Omental fat pad (tissue), 4 donors: Measurements from ENCODE around the gene WIPF2. TPM values are rescaled to one million over a fixed set of nuclear protein-coding genes. Genes with fewer than 3 reads are reported as not detected.

ENCODE experiments used
- ATAC-seq: fragments of 150-250 bp; one replicate; pipeline ENCODE4 v1.9.1; 2016; ENCODE audit warnings: mild to moderate bottlenecking, moderate library complexity; ENCODE audit not compliant: low FRiP score
- DNase-seq: peaks from one replicate; pipeline ENCODE4 v3.0.0-alpha.2; 2019; ENCODE audit warnings: low spot score
- CTCF ChIP-seq, 3 donors: fragments of 450-650 bp; IDR thresholded peaks; one replicate each; pipeline ENCODE4 v1.5.1; 2016 to 2017; ENCODE audit warnings: antibody characterized with exemption in 3 of 3, mild to moderate bottlenecking in 3 of 3, moderate library complexity in 2 of 3
- total RNA-seq, 4 donors: library from RNA; depleted of rRNA; stranded (reverse); fragments of >200 nt; gene quantifications; one replicate each; pipeline ENCODE4 v1.1.0, GENCODE V29; 2016

WIPF2 gene
- total RNA-seq, 4 donors from 2014 or later, result 10.1 to 12.9 (median 10.8) TPM

- no peak for TF ChIP-seq CTCF (IDR thresholded peaks at IDR 0.05)
- no peak for DNase-seq
- ATAC-seq, result peak; percentile 50
Observed at GRCh38 chr17:40307001-40307730, 88.1 kb downstream of the WIPF2 start.

- no peak for TF ChIP-seq CTCF (IDR thresholded peaks at IDR 0.05)
- ATAC-seq (no peak), DNase-seq (no peak)
Observed at GRCh38 chr17:40307740-40308239, 88.7 kb downstream of the WIPF2 start.

- ATAC-seq (peak; percentile 28), DNase-seq (no peak)
- TF ChIP-seq CTCF (IDR thresholded peaks at IDR 0.05), result no peak
Observed at GRCh38 chr17:40309031-40309948, 90.2 kb downstream of the WIPF2 start, which contains the start of gene RARA. TSS of gene RARA (plus strand) at chr17:40309180. CDS start at chr17:40331219, 22,039 bp downstream.

- no peak for TF ChIP-seq CTCF (IDR thresholded peaks at IDR 0.05)
- no peak for DNase-seq
- no peak for ATAC-seq
Observed at GRCh38 chr17:40309949-40310510, 90.9 kb downstream of the WIPF2 start.

GRCh38 chr17:40310882-40311391 lies 91.8 kb downstream of the WIPF2 start:
- ATAC-seq (no peak), DNase-seq (no peak)
- no peak for TF ChIP-seq CTCF (IDR thresholded peaks at IDR 0.05)

GRCh38 chr17:40311575-40311974 lies 92.5 kb downstream of the WIPF2 start:
- no peak for TF ChIP-seq CTCF (IDR thresholded peaks at IDR 0.05)
- ATAC-seq (no peak), DNase-seq (peak; percentile 21)
